Activated naive CD4-positive, alpha-beta T cell treated with anti-CD3 and anti-CD28 coated beads, Interleukin-2, amount 50 U/mL, for 16 hours (primary cell): ENCODE measurements around the gene NCOA1.
"Not testable (repeated sequence)": the region's sequence is repeated elsewhere in the genome, so short reads cannot be mapped to it uniquely, and the experiment has no call there.

Experiments used
- DNase-seq: peaks from one replicate; pipeline ENCODE4 v3.0.0-alpha.2; 2020

NCOA1 gene

GRCh38 chr2:24643051-24643450 is 152.0 kb downstream of the NCOA1 start:
- DNase-seq, result no peak

- DNase-seq, result no peak
Measured at GRCh38 chr2:24644032-24644431, 153.0 kb downstream of the NCOA1 start.

- DNase-seq, result no peak
Measured at GRCh38 chr2:24650997-24651642, 160.1 kb downstream of the NCOA1 start.

GRCh38 chr2:24651643-24652003 is 160.6 kb downstream of the NCOA1 start:
- DNase-seq, result no peak

- no peak for DNase-seq
Measured at GRCh38 chr2:24652265-24653182, 161.5 kb downstream of the NCOA1 start.

GRCh38 chr2:24657818-24658217 is 166.8 kb downstream of the NCOA1 start:
- no peak for DNase-seq

GRCh38 chr2:24658531-24659202 is 167.6 kb downstream of the NCOA1 start:
- DNase-seq, result no peak

- DNase-seq, result no peak
Measured at GRCh38 chr2:24659862-24660261, 168.8 kb downstream of the NCOA1 start.

- DNase-seq, result no peak
Measured at GRCh38 chr2:24667542-24667941, 176.5 kb downstream of the NCOA1 start.

- DNase-seq, result no peak
Measured at GRCh38 chr2:24671230-24671629, 180.2 kb downstream of the NCOA1 start.

GRCh38 chr2:24672589-24672988 is 181.5 kb downstream of the NCOA1 start:
- no peak for DNase-seq

GRCh38 chr2:24675338-24675737 is 184.3 kb downstream of the NCOA1 start:
- DNase-seq, result no peak

- DNase-seq, result no peak
Measured at GRCh38 chr2:24676493-24676892, 185.4 kb downstream of the NCOA1 start.

- DNase-seq, result not testable (repeated sequence)
Measured at GRCh38 chr2:24678066-24678465, 187.0 kb downstream of the NCOA1 start.

- DNase-seq, result no peak
Measured at GRCh38 chr2:24680196-24680595, 189.1 kb downstream of the NCOA1 start.

GRCh38 chr2:24682304-24682703 is 191.2 kb downstream of the NCOA1 start:
- DNase-seq, result no peak

GRCh38 chr2:24683408-24683807 is 192.4 kb downstream of the NCOA1 start:
- DNase-seq, result no peak

- no peak for DNase-seq
Measured at GRCh38 chr2:24690524-24690923, 199.5 kb downstream of the NCOA1 start.

GRCh38 chr2:24691806-24692205 is 200.8 kb downstream of the NCOA1 start:
- DNase-seq, result no peak

GRCh38 chr2:24697792-24698191 is 206.7 kb downstream of the NCOA1 start:
- DNase-seq, result no peak

- no peak for DNase-seq
Measured at GRCh38 chr2:24702800-24703199, 211.7 kb downstream of the NCOA1 start.

- DNase-seq, result no peak
Measured at GRCh38 chr2:24704692-24705091, 213.6 kb downstream of the NCOA1 start.

- no peak for DNase-seq
Measured at GRCh38 chr2:24707143-24707542, 216.1 kb downstream of the NCOA1 start.
